A673 (cell line): ENCODE data around the gene GSG1L.

ENCODE experiments used
- EZH2 ChIP-seq: fragments of 200-600 bp; sonication (generic); IDR thresholded peaks from 2 replicates; pipeline ENCODE4 v1.6.1; 2017; ENCODE audit warnings: borderline replicate concordance, low read depth, mild to moderate bottlenecking, mixed read lengths, antibody characterized with exemption, low read length; ENCODE audit not compliant: poor library complexity, severe bottlenecking
- TF ChIP-seq, protein P1 (sequence below): fragments of 300-800, 200-600 bp; sonication (generic); conservative IDR thresholded peaks from 2 replicates; pipeline ENCODE4 v1.5.1; 2017; ENCODE audit warnings: low read depth, mild to moderate bottlenecking, antibody characterized with exemption, low read length, moderate library complexity, mixed read lengths

DNA sequence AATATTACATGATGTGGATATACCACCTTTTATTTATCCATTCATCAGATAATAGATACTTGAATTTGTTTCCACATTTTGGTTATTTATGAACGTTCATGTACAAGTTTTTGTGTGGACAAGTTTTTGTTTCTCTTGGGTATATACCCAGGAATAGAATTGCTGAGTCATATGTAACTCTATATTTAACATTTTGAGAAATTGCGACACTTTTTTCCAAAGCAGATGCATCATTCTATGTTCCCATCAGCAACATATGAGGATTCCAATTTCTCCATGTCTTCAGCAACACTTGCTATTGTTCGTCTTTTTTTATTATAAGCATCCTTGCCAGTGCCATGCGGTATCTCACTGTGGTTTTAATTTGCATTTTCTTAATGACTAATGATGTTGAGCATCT is 93.9 kb downstream of the GSG1L start:
- TF ChIP-seq, protein P1, sequence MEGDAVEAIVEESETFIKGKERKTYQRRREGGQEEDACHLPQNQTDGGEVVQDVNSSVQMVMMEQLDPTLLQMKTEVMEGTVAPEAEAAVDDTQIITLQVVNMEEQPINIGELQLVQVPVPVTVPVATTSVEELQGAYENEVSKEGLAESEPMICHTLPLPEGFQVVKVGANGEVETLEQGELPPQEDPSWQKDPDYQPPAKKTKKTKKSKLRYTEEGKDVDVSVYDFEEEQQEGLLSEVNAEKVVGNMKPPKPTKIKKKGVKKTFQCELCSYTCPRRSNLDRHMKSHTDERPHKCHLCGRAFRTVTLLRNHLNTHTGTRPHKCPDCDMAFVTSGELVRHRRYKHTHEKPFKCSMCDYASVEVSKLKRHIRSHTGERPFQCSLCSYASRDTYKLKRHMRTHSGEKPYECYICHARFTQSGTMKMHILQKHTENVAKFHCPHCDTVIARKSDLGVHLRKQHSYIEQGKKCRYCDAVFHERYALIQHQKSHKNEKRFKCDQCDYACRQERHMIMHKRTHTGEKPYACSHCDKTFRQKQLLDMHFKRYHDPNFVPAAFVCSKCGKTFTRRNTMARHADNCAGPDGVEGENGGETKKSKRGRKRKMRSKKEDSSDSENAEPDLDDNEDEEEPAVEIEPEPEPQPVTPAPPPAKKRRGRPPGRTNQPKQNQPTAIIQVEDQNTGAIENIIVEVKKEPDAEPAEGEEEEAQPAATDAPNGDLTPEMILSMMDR: no peak
- no peak for TF ChIP-seq EZH2
